GM12878 (cell line): ENCODE measurements around the gene GRK5. TPM values are rescaled to one million over a fixed set of nuclear protein-coding genes. Genes with fewer than 3 reads are reported as not detected.

Source experiments
- ATAC-seq: fragments of 200-7000 bp; cut with Tn5 transposase; 3 replicates; pipeline ENCODE4 v1.9.1; 2020; ENCODE audit warnings: mild to moderate bottlenecking, moderate library complexity
- BruUV-seq: library from RNA; stranded (reverse); fragments of 400-500 nt; replicated peaks from 2 replicates; lab custom pipeline; 2021; lab: Mats Ljungman, UMichigan
- CTCF ChIA-PET: fragments of 300-600 bp; sonication (Branson Sonifier 250); formaldehyde crosslinking; extraction: SDS; loops from one replicate; lab custom pipeline; 2021; ENCODE audit warnings: inconsistent platforms; lab: Yijun Ruan, JAX
- POLR2A ChIA-PET: fragments of 350-600 bp; formaldehyde crosslinking; extraction: SDS; loops from one replicate; lab custom pipeline; 2021; ENCODE audit warnings: inconsistent platforms; lab: Charles Lee
- RAD21 ChIA-PET: fragments of 300-600 bp; sonication (Branson Sonifier 250); formaldehyde crosslinking; loops from one replicate; lab custom pipeline; 2023; ENCODE audit warnings: antibody characterized with exemption; ENCODE audit not compliant: unreplicated experiment; lab: Charles Lee
- SMC1A ChIA-PET: fragments of 300-600 bp; sonication (Branson Sonifier 250); formaldehyde crosslinking; loops from one replicate; lab custom pipeline; 2023; ENCODE audit not compliant: unreplicated experiment, uncharacterized antibody; lab: Charles Lee
- DNase-seq: peaks from one replicate; pipeline ENCODE4 v3.0.0-alpha.2; 2011; ENCODE audit warnings: low read depth, low spot score
- FAIRE-seq: peaks from 3 replicates; lab custom pipeline; 2011; peaks lifted over from hg19 to GRCh38; lab: Jason Lieb, UNC
- H2AFZ ChIP-seq: 2 replicates; pipeline ENCODE4 v1.6.0; 2011; ENCODE audit warnings: low read depth, low read length, control low read depth; ENCODE audit not compliant: control insufficient read depth
- H3K27ac ChIP-seq: 2 replicates; pipeline ENCODE4 v1.5.1; 2011; ENCODE audit warnings: control low read depth; ENCODE audit not compliant: control insufficient read depth, insufficient read depth
- H3K27me3 ChIP-seq, 2 experiments: replicated peaks in 1 of 2; 2 replicates each; pipeline versions ENCODE4 v1.6.0 to v1.6.1; 2011; ENCODE audit warnings: low read length in 1 of 2; ENCODE audit not compliant: control insufficient read depth in 2 of 2, insufficient read depth in 2 of 2
- H3K36me3 ChIP-seq, 2 experiments: 2 replicates each; pipeline ENCODE4 v1.5.1; 2011; ENCODE audit warnings: low read length in 1 of 2; ENCODE audit not compliant: control insufficient read depth in 2 of 2, insufficient read depth in 2 of 2
- H3K4me1 ChIP-seq: 2 replicates; pipeline ENCODE4 v1.6.1; 2011; ENCODE audit warnings: mild to moderate bottlenecking, low read length, moderate library complexity, mixed read lengths; ENCODE audit not compliant: control insufficient read depth, insufficient read depth
- H3K4me2 ChIP-seq: 2 replicates; pipeline ENCODE4 v1.6.0; 2011; ENCODE audit warnings: control low read depth; ENCODE audit not compliant: control insufficient read depth, insufficient read depth
- H3K4me3 ChIP-seq: fragments of 200-600 bp; sonication (generic); 2 replicates; pipeline ENCODE4 v1.5.1; 2016
- H3K79me2 ChIP-seq: 2 replicates; pipeline ENCODE4 v1.6.0; 2011; ENCODE audit warnings: low read length; ENCODE audit not compliant: control insufficient read depth, insufficient read depth
- H3K9ac ChIP-seq: 2 replicates; pipeline ENCODE4 v1.8.0; 2011; ENCODE audit warnings: low read length, control low read depth, mixed read lengths; ENCODE audit not compliant: control insufficient read depth, insufficient read depth
- H3K9me3 ChIP-seq: replicated peaks from 3 replicates; pipeline ENCODE4 v1.5.1; 2011; ENCODE audit warnings: mild to moderate bottlenecking, low read length; ENCODE audit not compliant: control insufficient read depth, insufficient read depth
- H4K20me1 ChIP-seq: 2 replicates; pipeline ENCODE4 v1.6.0; 2011; ENCODE audit not compliant: control insufficient read depth, insufficient read depth
- ASH2L ChIP-seq: fragments of 300-600, 200-600 bp; sonication (generic); IDR thresholded peaks from 2 replicates; pipeline ENCODE4 v1.6.1; 2017; ENCODE audit warnings: low read depth, mild to moderate bottlenecking, borderline replicate concordance
- ATF7 ChIP-seq: fragments of 450-650 bp; IDR thresholded peaks from 2 replicates; pipeline ENCODE4 v1.6.1; 2016; ENCODE audit warnings: low read depth, mild to moderate bottlenecking
- EZH2 ChIP-seq: IDR thresholded peaks from 2 replicates; pipeline ENCODE4 v1.6.1; 2012; ENCODE audit warnings: low read depth, mild to moderate bottlenecking, control low read depth, inconsistent platforms, low read length, borderline replicate concordance; ENCODE audit not compliant: control insufficient read depth
- FOXM1 ChIP-seq: IDR thresholded peaks from 2 replicates; pipeline ENCODE4 v1.6.1; 2012; ENCODE audit warnings: low read depth, mild to moderate bottlenecking, inconsistent platforms, low read length, moderate library complexity
- KAT2A ChIP-seq: conservative IDR thresholded peaks from 2 replicates; pipeline ENCODE4 v1.6.1; 2011; ENCODE audit warnings: low read depth, low read length; ENCODE audit not compliant: control insufficient read depth
- KLF5 ChIP-seq: fragments of 450-650 bp; IDR thresholded peaks from 2 replicates; pipeline ENCODE4 v1.6.1; 2014; ENCODE audit warnings: mild to moderate bottlenecking; ENCODE audit not compliant: partially characterized antibody
- MAX ChIP-seq: IDR thresholded peaks from 2 replicates; pipeline ENCODE4 v1.6.1; 2012; ENCODE audit warnings: low read depth, low read length, improper control_type of control experiment
- MEF2A ChIP-seq: IDR thresholded peaks from 2 replicates; pipeline ENCODE4 v1.6.1; 2011; ENCODE audit warnings: low read depth, mild to moderate bottlenecking, low read length, moderate library complexity; ENCODE audit not compliant: insufficient read depth
- NFYA ChIP-seq: IDR thresholded peaks from 2 replicates; pipeline ENCODE4 v1.6.1; 2011; ENCODE audit warnings: low read depth, mild to moderate bottlenecking, low read length, improper control_type of control experiment, borderline replicate concordance
- PBX3 ChIP-seq: IDR thresholded peaks from 2 replicates; pipeline ENCODE4 v1.6.1; 2011; ENCODE audit warnings: mild to moderate bottlenecking, low read depth, low read length, moderate library complexity; ENCODE audit not compliant: insufficient replicate concordance
- RCOR1 ChIP-seq: conservative IDR thresholded peaks from 2 replicates; pipeline ENCODE4 v1.6.1; 2012; ENCODE audit warnings: low read depth, low read length, improper control_type of control experiment
- REST ChIP-seq: IDR thresholded peaks from 2 replicates; pipeline ENCODE4 v1.6.1; 2012; ENCODE audit warnings: mild to moderate bottlenecking, low read depth, low read length
- SKIL ChIP-seq: fragments of 450-650 bp; IDR thresholded peaks from 2 replicates; pipeline ENCODE4 v1.6.1; 2017; ENCODE audit warnings: mild to moderate bottlenecking, low read depth, inconsistent platforms; ENCODE audit not compliant: poor library complexity, severe bottlenecking
- SMARCA5 ChIP-seq: fragments of 450-650 bp; IDR thresholded peaks from 2 replicates; pipeline ENCODE4 v1.6.1; 2017; ENCODE audit warnings: mild to moderate bottlenecking
- YBX1 ChIP-seq: fragments of 450-650 bp; IDR thresholded peaks from 2 replicates; pipeline ENCODE4 v1.6.1; 2016; ENCODE audit warnings: antibody characterized with exemption
- ZNF384 ChIP-seq: IDR thresholded peaks from 2 replicates; pipeline ENCODE4 v1.6.1; 2012; ENCODE audit warnings: low read depth, mild to moderate bottlenecking, low read length, improper control_type of control experiment, borderline replicate concordance
- WGBS: methylation state at CpG from one replicate; pipeline ENCODE4 v1.1.6; 2016; ENCODE audit warnings: low lambda C conversion rate; ENCODE audit not compliant: insufficient replicate concordance, insufficient coverage; ENCODE audit errors: missing lambda C conversion rate; 5-methylcytosine and 5-hydroxymethylcytosine counted together
- in situ Hi-C: fragments of 300-500 bp; cut with MboI; formaldehyde crosslinking; loops from 9 replicates; pipeline ENCODE4 v1.14.3; 2018; ENCODE audit warnings: mixed read lengths
- intact Hi-C: fragments of 100-400 bp; cut with micrococcal nuclease; formaldehyde crosslinking; loops from one replicate; pipeline ENCODE4 v1.14.2; 2022; ENCODE audit not compliant: unreplicated experiment
- polyA plus RNA-seq, 11 experiments: library from polyadenylated mRNA; depleted of rRNA in 4 of 11; unstranded in 6 of 11; stranded (reverse) in 5 of 11; fragments of >200 nt; fragmentation: Nextera tagmentation in 4 of 11; fragmentation: Illumina TruSeq in 1 of 11; extraction: Ambion mirVana in 4 of 11; extraction: Trizol in 1 of 11; gene quantifications; 1 replicate in 1 of 11; 2 replicates in 10 of 11; pipeline versions ENCODE4 v1.2.1 to v1.2.3, GENCODE V29; 2011 to 2016; ENCODE audit warnings: inconsistent platforms in 2 of 11, missing spikeins in 2 of 11, low read depth in 1 of 11
- total RNA-seq, 4 experiments: library from RNA; depleted of rRNA in 3 of 4; stranded (reverse); fragments of >200 nt in 3 of 4; fragmentation: Illumina TruSeq in 1 of 4; extraction: Trizol in 1 of 4; gene quantifications; 2 replicates each; pipeline versions ENCODE4 v1.2.1 to v1.2.3, GENCODE V29; 2013 to 2021

The GRK5 gene
- total and polyA plus RNA-seq, 10 of the 15 experiments (the other 5 are each of a cell fraction or from before 2014, with no cell fraction given), result 0.11 to 22.1 (median 10.0) TPM

GRCh38 chr10:119469325-119469707 is 261.9 kb downstream of the GRK5 start (continued):
- TF ChIP-seq REST (no peak), NFYA (no peak)
- TF ChIP-seq, all 136 proteins: peak for 0

GRCh38 chr10:119469846-119470245 is 262.5 kb downstream of the GRK5 start:
- Histone ChIP-seq H2AFZ (no peak overlapping the region), H3K4me2 (no peak overlapping the region), H3K9me3 (peaks cover 4% of the 10 kb centered on the region; the same call in 1 of the 3 replicates), H3K4me3 (no peak overlapping the region), H3K4me1 (peaks cover 4% of the 10 kb centered on the region; the same call in 1 of the 2 replicates), H3K27ac (no peak overlapping the region), H3K36me3 (no peaks in the 10 kb centered on the region), H3K79me2 (no peaks in the 10 kb centered on the region), H3K9ac (no peak overlapping the region), H4K20me1 (no peaks in the 10 kb centered on the region), H3K27me3 (no peaks in the 10 kb centered on the region)
- ATAC-seq (no peak), FAIRE-seq (no peak), DNase-seq (no peak)
- CTCF ChIA-PET, result interaction anchor here (0.6 to 1.3 kb wide), 6 partner anchors 8 to 180 kb away, joined by 3 to 9 read pairs (median 4); no protein-coding TSS in a partner anchor
- POLR2A ChIA-PET, result interaction anchor here (1.2 kb wide), 1 partner anchor 263 kb away, joined by 3 read pairs; the partner anchor contains the start of gene GRK5
- SMC1A ChIA-PET, result interaction anchor here (0.6 to 1.4 kb wide), 2 partner anchors 9 to 26 kb away, joined by 3 to 5 read pairs; no protein-coding TSS in a partner anchor
- no TSS peak for BruUV-seq
- intact Hi-C loops, result no loop called here
- WGBS, result 73% methylated on average over 7 of the region's 7 CpGs
- in situ Hi-C loops, result no loop called here
- RAD21 ChIA-PET, result no interaction called here
- TF ChIP-seq MAX (no peak), MEF2A (no peak), SKIL (no peak), FOXM1 (no peak), YBX1 (no peak), PBX3 (no peak), SMARCA5 (no peak), ATF7 (no peak), KAT2A (no peak), EZH2 (no peak), KLF5 (no peak), ASH2L (no peak), ZNF384 (no peak), RCOR1 (no peak)
